ENCODE data around the gene NLGN1.

DNA sequence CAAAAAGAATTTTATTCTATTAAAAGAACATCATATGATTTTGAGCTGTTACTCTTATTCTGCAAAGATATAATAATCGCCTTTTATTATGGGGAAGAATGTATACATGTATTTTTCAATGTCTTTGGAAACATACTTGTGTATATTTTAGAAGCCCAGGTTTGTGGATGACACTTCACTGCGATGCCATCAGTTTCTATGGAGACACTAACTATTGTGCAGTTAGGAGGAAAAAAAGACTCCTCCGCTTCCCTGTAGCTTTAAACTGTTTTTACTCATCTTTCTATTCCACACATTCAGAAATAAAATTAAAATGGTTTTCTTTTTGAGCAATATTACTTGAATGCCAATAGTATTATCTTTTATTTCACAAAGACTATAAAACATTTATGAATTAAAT, 305.0 kb downstream of the NLGN1 start:
- TF ChIP-seq, protein P1, sequence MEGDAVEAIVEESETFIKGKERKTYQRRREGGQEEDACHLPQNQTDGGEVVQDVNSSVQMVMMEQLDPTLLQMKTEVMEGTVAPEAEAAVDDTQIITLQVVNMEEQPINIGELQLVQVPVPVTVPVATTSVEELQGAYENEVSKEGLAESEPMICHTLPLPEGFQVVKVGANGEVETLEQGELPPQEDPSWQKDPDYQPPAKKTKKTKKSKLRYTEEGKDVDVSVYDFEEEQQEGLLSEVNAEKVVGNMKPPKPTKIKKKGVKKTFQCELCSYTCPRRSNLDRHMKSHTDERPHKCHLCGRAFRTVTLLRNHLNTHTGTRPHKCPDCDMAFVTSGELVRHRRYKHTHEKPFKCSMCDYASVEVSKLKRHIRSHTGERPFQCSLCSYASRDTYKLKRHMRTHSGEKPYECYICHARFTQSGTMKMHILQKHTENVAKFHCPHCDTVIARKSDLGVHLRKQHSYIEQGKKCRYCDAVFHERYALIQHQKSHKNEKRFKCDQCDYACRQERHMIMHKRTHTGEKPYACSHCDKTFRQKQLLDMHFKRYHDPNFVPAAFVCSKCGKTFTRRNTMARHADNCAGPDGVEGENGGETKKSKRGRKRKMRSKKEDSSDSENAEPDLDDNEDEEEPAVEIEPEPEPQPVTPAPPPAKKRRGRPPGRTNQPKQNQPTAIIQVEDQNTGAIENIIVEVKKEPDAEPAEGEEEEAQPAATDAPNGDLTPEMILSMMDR (IDR thresholded peaks at IDR 0.05), result no peak
- TF ChIP-seq POLR2A (IDR thresholded peaks at IDR 0.05), result no peak
